T-helper 22 cell (primary cell): ENCODE data around the gene SPRR2D.
"Not testable (repeated sequence)": the region's sequence is repeated elsewhere in the genome, so short reads cannot be mapped to it uniquely, and the experiment has no call there.

Experiments used
- DNase-seq: peaks from one replicate; pipeline ENCODE4 v3.0.0-alpha.2; 2020; ENCODE audit warnings: low read depth

SPRR2D gene

DNA sequence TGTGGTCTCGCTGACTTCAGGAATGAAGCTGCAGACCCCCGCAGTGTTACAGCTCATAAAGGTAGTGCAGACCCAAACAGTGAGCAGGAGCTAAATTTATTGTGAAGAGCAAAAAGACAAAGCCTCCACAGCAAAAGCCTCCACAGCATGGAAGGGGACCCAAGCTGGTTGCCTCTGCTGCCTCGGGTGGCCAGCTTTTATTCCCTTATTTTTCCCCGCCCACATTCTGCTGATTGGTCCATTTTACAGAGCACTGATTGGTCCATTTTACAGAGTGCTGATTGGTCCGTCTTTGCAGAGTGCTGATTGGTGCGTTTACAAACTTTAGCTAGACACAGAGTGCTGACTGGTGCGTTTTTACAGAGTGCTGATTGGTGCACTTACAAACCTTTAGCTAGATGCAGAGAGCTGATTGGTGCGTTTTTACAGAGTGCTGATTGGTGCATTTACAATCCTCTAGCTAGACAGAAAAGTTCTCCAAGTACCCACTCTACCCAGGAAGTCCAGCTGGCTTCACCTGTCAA lies 29.6 kb downstream of the SPRR2D start:
- DNase-seq, result not testable (repeated sequence)

DNA sequence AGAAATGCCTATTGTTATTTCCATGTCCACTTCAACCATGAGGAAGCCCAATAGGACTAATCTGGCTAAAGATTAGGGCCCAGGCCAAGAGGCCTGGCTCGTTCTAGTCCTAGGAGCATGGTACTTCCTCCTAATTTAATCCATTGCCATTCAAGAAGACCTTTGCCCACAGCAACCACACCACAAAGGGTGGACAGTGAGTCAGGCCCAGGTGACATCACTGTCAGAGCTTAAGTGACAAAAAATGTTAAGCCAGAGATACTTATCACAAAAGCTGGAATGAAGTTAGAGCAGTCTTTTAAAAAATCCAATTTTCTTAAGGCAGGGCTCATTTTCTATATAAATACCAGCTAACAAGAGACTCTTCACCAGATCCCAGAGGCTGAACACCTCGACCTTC lies 39.5 kb downstream of the SPRR2D start, which contains the start of gene SPRR3:
Gene SPRR3 (plus strand): TSS at position 368 of the 400 bp plus-strand sequence. CDS start 1,272 bp downstream, outside the sequence.
- no peak for DNase-seq

DNA sequence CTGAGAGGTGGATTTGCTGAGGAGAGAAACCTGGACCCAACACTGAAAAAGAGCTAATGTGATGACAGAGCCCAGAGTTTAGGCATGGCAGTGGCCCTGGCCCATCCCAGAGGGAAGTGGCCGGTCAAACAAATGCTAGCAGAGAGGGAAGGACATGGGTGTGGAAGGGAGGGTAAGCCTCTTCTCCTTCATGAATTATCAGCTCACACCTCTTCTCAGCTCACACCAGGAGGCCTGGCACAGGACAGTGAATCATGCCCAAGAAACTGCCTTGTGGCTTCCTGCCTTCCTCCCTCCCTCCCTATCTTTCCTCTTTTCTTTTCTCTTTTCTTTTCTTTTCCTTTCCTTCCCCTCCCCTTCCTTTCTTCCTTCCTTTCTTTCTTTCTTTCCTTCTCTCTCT lies 40.6 kb downstream of the SPRR2D start:
- no peak for DNase-seq

DNA sequence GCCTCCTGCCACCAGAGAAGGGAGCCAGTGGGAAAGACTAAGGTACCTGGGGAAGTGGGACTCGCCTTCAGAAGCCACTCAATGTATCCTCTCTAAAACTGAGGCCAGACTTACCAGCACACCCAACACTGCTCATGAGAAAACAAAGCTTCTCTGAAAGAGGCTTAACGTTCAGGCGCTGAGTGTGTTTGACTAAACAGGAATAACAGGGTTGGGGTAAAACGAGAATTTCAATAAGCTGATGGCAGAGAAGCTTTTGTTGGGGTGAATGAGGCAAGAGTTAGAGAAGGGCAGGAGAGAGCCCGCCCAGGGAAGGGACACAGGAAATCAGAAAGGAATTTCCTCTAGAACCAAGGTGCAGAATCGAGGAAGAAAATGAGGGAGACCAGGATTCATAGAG lies 41.1 kb downstream of the SPRR2D start:
- DNase-seq, result no peak

DNA sequence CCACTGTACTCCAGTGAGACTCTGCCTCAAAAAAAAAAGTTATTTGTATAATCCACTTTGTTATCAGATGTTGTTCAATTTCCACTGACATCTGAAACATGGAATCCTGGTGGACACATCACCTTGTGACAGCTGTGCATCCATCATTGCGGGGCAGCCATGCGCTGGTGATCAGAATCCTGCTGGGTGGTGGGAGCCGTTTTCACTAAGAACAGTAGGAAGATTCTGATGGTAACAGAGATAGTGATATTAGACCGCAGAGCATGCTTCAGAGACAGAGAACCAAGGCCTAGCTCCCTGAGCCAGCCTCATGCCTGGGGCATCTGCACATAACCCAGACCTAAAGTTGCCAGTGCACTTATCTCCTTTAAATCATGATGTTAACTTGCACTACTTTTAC lies 42.4 kb downstream of the SPRR2D start:
- no peak for DNase-seq

DNA sequence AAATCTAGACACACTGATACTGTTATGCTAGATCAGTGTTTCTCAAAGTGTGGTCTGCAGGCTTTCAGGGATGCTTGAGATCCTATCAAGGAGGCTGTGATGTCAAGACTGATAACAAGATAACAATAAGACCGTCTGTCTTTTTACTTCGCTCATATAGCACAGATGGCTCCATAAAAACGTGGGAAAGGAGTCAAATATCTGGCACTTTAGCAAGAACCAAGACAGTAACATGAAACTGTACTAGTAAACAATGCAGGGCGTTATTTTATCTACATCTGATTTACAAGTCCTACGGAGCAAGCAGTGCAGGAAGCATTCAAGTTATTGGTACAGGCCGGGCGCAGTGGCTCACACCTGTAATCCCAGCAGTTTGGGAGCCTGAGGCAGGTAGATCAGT lies 43.0 kb downstream of the SPRR2D start:
- no peak for DNase-seq

DNA sequence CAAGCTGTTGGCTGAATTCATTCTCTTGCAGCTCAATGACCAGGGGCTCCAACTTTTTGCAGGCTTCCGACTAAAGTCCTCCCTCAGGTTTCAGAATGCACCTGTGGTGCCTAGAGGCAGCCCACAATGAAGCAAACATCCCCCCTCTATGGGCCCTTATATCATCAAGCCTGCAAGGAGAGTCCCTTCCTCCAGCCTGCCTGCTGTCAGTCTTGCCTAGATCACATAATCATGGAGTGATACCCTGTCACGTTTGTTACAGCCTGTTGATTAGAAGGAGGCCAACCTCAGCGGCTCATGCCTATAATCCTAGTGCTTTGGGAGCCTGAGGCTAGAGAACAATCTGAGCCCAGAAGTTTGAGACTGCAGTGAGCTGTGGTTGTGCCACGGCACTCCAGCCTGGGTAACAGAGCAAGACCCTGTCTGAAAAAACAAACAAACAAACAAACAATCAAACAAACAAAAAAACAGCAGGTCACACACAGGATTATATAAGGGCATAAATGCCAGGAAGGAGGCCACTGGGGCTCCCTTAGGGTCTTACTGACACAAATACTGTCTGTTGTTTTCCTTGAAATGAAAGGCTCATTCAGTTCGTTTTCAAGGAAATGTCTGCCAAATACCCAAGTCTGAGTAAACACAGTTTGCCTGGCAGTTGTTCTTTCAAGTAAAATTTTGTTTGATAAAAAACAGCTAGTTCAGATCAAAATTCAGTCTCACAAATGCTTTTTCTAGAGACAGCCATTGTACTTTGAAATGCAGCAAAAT lies 44.1 kb downstream of the SPRR2D start:
- DNase-seq, result no peak

DNA sequence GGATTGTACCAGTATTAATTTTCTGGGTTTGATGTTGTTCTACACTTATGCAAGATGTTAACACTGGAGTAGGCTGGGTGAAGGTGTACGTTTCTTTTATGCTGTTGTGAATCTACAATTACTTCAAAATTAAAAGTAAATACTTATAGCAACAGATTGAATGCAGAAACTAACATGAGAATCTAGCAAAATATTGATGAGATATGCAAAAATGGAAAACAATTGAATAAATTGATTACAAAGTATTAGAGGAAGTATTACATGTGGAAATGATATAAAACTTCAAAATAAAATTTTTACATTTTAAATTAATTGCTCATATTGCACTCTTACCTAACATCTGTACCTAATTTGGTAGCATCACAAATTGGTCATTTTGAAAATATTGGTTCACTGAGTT lies 45.1 kb downstream of the SPRR2D start:
- DNase-seq, result no peak

DNA sequence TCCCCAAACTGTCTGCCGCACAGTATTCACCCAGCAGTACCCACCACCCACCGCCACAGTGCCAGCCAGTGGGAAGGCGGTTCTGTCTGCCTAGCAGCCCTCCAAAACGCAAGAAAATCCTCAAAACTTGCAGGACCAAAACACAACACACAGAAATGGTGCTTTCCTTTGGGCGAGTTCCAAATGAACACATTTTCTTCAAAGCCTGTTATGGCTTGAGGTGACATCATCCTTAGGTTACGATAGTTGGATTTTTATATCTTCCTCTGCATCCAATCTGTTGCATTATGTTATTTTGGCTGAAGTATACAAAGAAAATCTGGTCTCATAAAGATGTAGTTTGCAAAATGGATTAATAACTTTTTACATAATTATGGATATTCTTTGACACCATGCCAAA lies 47.7 kb downstream of the SPRR2D start:
- DNase-seq, result no peak
